Calu3 (cell line): ENCODE data around the gene STAP1. TPM values are rescaled to one million over a fixed set of nuclear protein-coding genes. Genes with fewer than 3 reads are reported as not detected.

Experiments used
- Bru-seq: library from RNA; stranded (reverse); fragments of 400-500 nt; gene quantifications from one replicate; lab custom pipeline; 2021; lab: Mats Ljungman, UMichigan
- BruChase-seq, 2 experiments: library from RNA; stranded (reverse); fragments of 400-500 nt; gene quantifications; one replicate each; lab custom pipeline; 2021; lab: Mats Ljungman, UMichigan
- BruUV-seq: library from RNA; stranded (reverse); fragments of 400-500 nt; replicated peaks from 2 replicates; lab custom pipeline; 2021; lab: Mats Ljungman, UMichigan
- CTCF ChIA-PET: fragments of 300-600 bp; sonication (Branson Sonifier 250); formaldehyde crosslinking; loops from one replicate; lab custom pipeline; 2022; ENCODE audit warnings: antibody characterized with exemption; lab: Charles Lee
- DNase-seq: peaks from one replicate; pipeline ENCODE4 v3.0.0; 2022
- H3K27ac Mint-ChIP-seq: one replicate; pipeline ENCODE4 v1.8.0; 2022; ENCODE audit warnings: mixed read lengths; ENCODE audit not compliant: unreplicated experiment
- H3K27me3 Mint-ChIP-seq: one replicate; pipeline ENCODE4 v1.8.0; 2022; ENCODE audit warnings: mixed read lengths; ENCODE audit not compliant: unreplicated experiment
- H3K36me3 Mint-ChIP-seq: one replicate; pipeline ENCODE4 v1.8.0; 2022; ENCODE audit warnings: mild to moderate bottlenecking, moderate library complexity, mixed read lengths; ENCODE audit not compliant: insufficient read depth, unreplicated experiment
- H3K4me1 Mint-ChIP-seq: one replicate; pipeline ENCODE4 v1.8.0; 2022; ENCODE audit warnings: mild to moderate bottlenecking, low read depth, mixed read lengths; ENCODE audit not compliant: unreplicated experiment
- H3K4me3 Mint-ChIP-seq: one replicate; pipeline ENCODE4 v1.8.0; 2022; ENCODE audit warnings: mild to moderate bottlenecking, low read depth, moderate library complexity, mixed read lengths; ENCODE audit not compliant: unreplicated experiment
- H3K9me3 Mint-ChIP-seq: one replicate; pipeline ENCODE4 v1.8.0; 2022; ENCODE audit warnings: low read depth, mixed read lengths; ENCODE audit not compliant: unreplicated experiment
- CTCF ChIP-seq: fragments of 200-600 bp; IDR thresholded peaks from one replicate; pipeline ENCODE4 v1.8.0; 2022; ENCODE audit warnings: antibody characterized with exemption; ENCODE audit not compliant: unreplicated experiment
- intact Hi-C: fragments of 100-400 bp; cut with micrococcal nuclease; formaldehyde crosslinking; loops from one replicate; pipeline ENCODE4 v1.10.0; 2022; ENCODE audit not compliant: unreplicated experiment
- long read RNA-seq: library from polyadenylated mRNA; stranded (forward); transcript quantifications from one replicate; pipeline ENCODE4 v2.0.0, GENCODE V29; 2022
- total RNA-seq: library from RNA; stranded (reverse); gene quantifications from 2 replicates; pipeline ENCODE4 v1.2.3, GENCODE V29; 2022

STAP1 gene
- total RNA-seq = not detected in 2 replicates
- Bru-seq, nascent RNA = not detected
- BruChase-seq, experiment 1, labeled RNA remaining after a 6-hour chase = not detected
- BruChase-seq, experiment 2, labeled RNA remaining after a 2-hour chase = not detected
- long read RNA-seq = 0 reads

- no TSS peak for BruUV-seq
- Mint-ChIP-seq H3K27me3 (no peaks in the 10 kb centered on the region), H3K4me1 (no peaks in the 10 kb centered on the region), H3K4me3 (no peak within 1 kb of the TSS), H3K9me3 (no peaks in the 10 kb centered on the region), H3K27ac (no peak within 1 kb of the TSS), H3K36me3 (peaks cover 7% of the 10 kb centered on the region)
- intact Hi-C loops = no loop called here
- no peak for DNase-seq
- TF ChIP-seq CTCF = no peak
- CTCF ChIA-PET = no interaction called here
Measured at GRCh38 chr4:67558493-67558892, at the start of gene STAP1. Gene STAP1 (plus strand): TSS chr4:67558727. CDS start chr4:67558810, 83 bp downstream.

- no peak for DNase-seq
- BruUV-seq = no TSS peak
- CTCF ChIA-PET = no interaction called here
- intact Hi-C loops = no loop called here
- no peaks in the 10 kb centered on the region for H3K27me3 Mint-ChIP-seq
- H3K27ac Mint-ChIP-seq = no peak overlapping the region
- H3K4me3 Mint-ChIP-seq = no peak overlapping the region
- H3K4me1 Mint-ChIP-seq = no peaks in the 10 kb centered on the region
- H3K9me3 Mint-ChIP-seq = no peaks in the 10 kb centered on the region
- no peaks in the 10 kb centered on the region for H3K36me3 Mint-ChIP-seq
- no peak for TF ChIP-seq CTCF
Measured at GRCh38 chr4:67512501-67512900, 46.0 kb upstream of the STAP1 start.

- BruUV-seq = no TSS peak
- Mint-ChIP-seq H3K27ac (no peak overlapping the region), H3K9me3 (no peaks in the 10 kb centered on the region), H3K27me3 (no peaks in the 10 kb centered on the region), H3K4me1 (no peaks in the 10 kb centered on the region), H3K36me3 (no peaks in the 10 kb centered on the region), H3K4me3 (no peak overlapping the region)
- DNase-seq = no peak
- intact Hi-C loops = no loop called here
- no peak for TF ChIP-seq CTCF
- CTCF ChIA-PET = no interaction called here
Measured at GRCh38 chr4:67520141-67520540, 38.4 kb upstream of the STAP1 start.

GRCh38 chr4:67521506-67521905 lies 37.0 kb upstream of the STAP1 start:
- Mint-ChIP-seq H3K27me3 (no peaks in the 10 kb centered on the region), H3K4me3 (no peak overlapping the region), H3K36me3 (no peaks in the 10 kb centered on the region), H3K27ac (no peak overlapping the region), H3K9me3 (no peaks in the 10 kb centered on the region), H3K4me1 (no peaks in the 10 kb centered on the region)
- no TSS peak for BruUV-seq
- TF ChIP-seq CTCF = no peak
- intact Hi-C loops = no loop called here
- CTCF ChIA-PET = no interaction called here
- no peak for DNase-seq
